Heart left ventricle (tissue), 16 donors: Measurements from ENCODE around the gene ANAPC2. TPM values are rescaled to one million over a fixed set of nuclear protein-coding genes. Genes with fewer than 3 reads are reported as not detected.
A peak's percentile ranks its signal among the peaks of the same experiment; 100 is the strongest.

Experiments
- ATAC-seq, 4 donors: fragments of 200-7000 bp; cut with Tn5 transposase; one replicate each; pipeline ENCODE4 v1.9.1; 2020 to 2022; ENCODE audit warnings: moderate library complexity in 4 of 4, mild to moderate bottlenecking in 3 of 4, moderate number of reproducible peaks in 1 of 4
- DNase-seq, 5 donors: peaks; one replicate each; pipeline ENCODE4 v3.0.0-alpha.2; 2020
- H3K27ac ChIP-seq, 12 donors: fragments of 200-600 bp; sonication (generic) in 4 of 12; one replicate each; pipeline versions ENCODE4 v1.5.0 to v1.8.0; 2016 to 2022; ENCODE audit warnings: mild to moderate bottlenecking in 2 of 12
- H3K27me3 ChIP-seq, 9 donors: fragments of 200-600 bp; sonication (generic) in 2 of 9; one replicate each; pipeline versions ENCODE4 v1.5.1 to v1.8.0; 2016 to 2022; ENCODE audit warnings: mild to moderate bottlenecking in 3 of 9
- H3K36me3 ChIP-seq, 9 donors: fragments of 200-600 bp; sonication (generic) in 2 of 9; one replicate each; pipeline versions ENCODE4 v1.5.0 to v1.8.0; 2018 to 2022; ENCODE audit warnings: mild to moderate bottlenecking in 2 of 9
- H3K4me1 ChIP-seq, 12 donors: fragments of 200-600 bp; sonication (generic) in 4 of 12; one replicate each; pipeline versions ENCODE4 v1.5.0 to v1.8.0; 2016 to 2022; ENCODE audit warnings: mild to moderate bottlenecking in 3 of 12
- H3K4me3 ChIP-seq, 12 donors: fragments of 200-600 bp; sonication (generic) in 4 of 12; one replicate each; pipeline versions ENCODE4 v1.5.0 to v1.8.0; 2017 to 2022; ENCODE audit warnings: mild to moderate bottlenecking in 9 of 12, moderate library complexity in 4 of 12
- H3K9me3 ChIP-seq, 12 donors: fragments of 200-600 bp; sonication (generic) in 4 of 12; one replicate each; pipeline versions ENCODE4 v1.5.0 to v1.8.0; 2016 to 2022; ENCODE audit warnings: mild to moderate bottlenecking in 1 of 12
- POLR2A ChIP-seq, 2 donors: fragments of 450-650 bp; IDR thresholded peaks; one replicate each; pipeline ENCODE4 v1.6.1; 2017; ENCODE audit warnings: antibody characterized with exemption in 2 of 2, mild to moderate bottlenecking in 2 of 2, moderate library complexity in 2 of 2
- WGBS, 4 donors: extraction: QIAGEN DNeasy Blood & Tissue Kit in 2 of 4; methylation state at CpG; one replicate each; pipeline versions ENCODE4 v1.1.5 to v1.1.7; 2013 to 2018; 5-methylcytosine and 5-hydroxymethylcytosine counted together
- intact Hi-C, 10 donors: fragments of 100-400 bp; cut with DNase I; formaldehyde crosslinking; loops; one replicate each; pipeline versions ENCODE4 v1.11.1 to v1.14.2; 2022
- polyA plus RNA-seq, 2 donors: library from polyadenylated mRNA; stranded (reverse); fragments of 200-250 nt; gene quantifications; one replicate each; pipeline ENCODE4 v1.2.3, GENCODE V29; 2013
- total RNA-seq, 9 donors: library from RNA; depleted of rRNA in 2 of 9; stranded (reverse); fragments of >200 nt in 2 of 9; fragmentation: NEBNext Ultra II Directional in 3 of 9; extraction: Animal tissue kit (Norgen Biotek cat#: 25700) in 3 of 9; gene quantifications; one replicate each; pipeline versions ENCODE4 v1.1.0 to v1.2.4, GENCODE V29; 2016 to 2023
- TF ChIP-seq, protein P1 (sequence below), 12 donors: fragments of 200-600 bp; sonication (generic) in 4 of 12; IDR thresholded peaks; one replicate each; pipeline versions ENCODE4 v1.5.0 to v1.8.0; 2018 to 2022; ENCODE audit warnings: antibody characterized with exemption in 12 of 12, mild to moderate bottlenecking in 5 of 12
- donor health status: ischemic (EF 13 %, LVEDD 7.1; RV severe dilation, severe dysfunction).
- donor health status: healthy with polysubstance abuse.
- donor health status: DM: no; HTN: yes; CAD: no.
- donor health status: DM: no; HTN: no; CAD: no.
- donor health status: ischemic (EF 25% LVEDD 6.9; RV normal size, moderate dysfunction).
- donor health status: ischemic (EF 25% LVEDD 5.7; RV mildly dilated, moderate dysfunction).
- donor health status: healthy.
- donor health status: DM: yes; HTN: yes; CAD: no.
- donor health status: ischemic (EF 35%, LVEDD 5.7; RV mildly dilated, moderate dysfunction).
- donor health status: nonischemic (EF 11% LVEDD 7.7; RV severe dilation, severe dysfunction).
- donor health status: DM: yes; HTN: yes; CAD: no.
- donor health status: PGD.
- donor health status: ischemic (EF 29% LVEDD 5.4; RV normal size, mild dysfunction).
- donor health status: nonischemic (EF 23%, LVEDD 6.1; RV moderate dilation, normal function).

The ANAPC2 gene
- total and polyA plus RNA-seq, 11 donors: 14.3 to 35.9 (median 28.9) TPM

DNA sequence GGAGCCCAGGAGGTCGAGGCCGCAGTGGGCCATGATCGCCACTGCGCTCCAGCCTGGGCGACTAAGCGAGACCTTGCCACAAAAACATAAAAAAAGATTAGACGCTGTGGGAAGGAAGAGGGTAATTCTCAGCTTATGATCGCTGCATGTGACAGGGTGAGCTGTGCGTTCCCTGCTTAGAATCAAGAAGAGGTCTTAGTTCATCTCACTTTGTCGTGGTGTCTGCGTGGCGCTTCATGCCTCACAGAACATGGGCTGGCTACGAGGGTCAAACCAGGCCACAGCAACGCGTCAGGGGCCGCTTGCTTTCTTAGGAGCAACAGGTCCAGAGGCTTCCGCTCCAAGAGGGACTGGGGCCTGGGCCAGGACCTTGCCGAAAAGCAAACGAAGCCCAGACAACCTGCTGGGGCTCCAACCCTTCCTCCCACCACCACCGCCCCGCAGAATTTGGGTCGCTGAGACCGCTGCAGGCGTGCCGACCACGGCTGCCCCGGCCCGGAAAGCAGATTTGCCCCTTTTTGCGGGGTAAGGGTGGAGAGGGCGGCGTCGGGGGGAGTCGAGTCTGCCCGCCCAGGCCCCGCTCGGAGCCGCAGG is 59.4 kb downstream of the ANAPC2 start:
- H3K4me1 ChIP-seq: peaks cover 0 to 39% (median 24%) of the 10 kb centered on the region in 12 donors
- H3K4me3 ChIP-seq: peak overlapping the region; percentile 52 to 89 (median 80)
- no peaks in the 10 kb centered on the region for H3K36me3 ChIP-seq
- intact Hi-C loops: loop anchor here in 5 of 10 donors (1.0 to 10.0 kb wide), 4 partner anchors 38 to 296 kb away; partner anchors contain the start of genes ANAPC2 (in 3 of the 5), SSNA1 (in 3 of the 5), EXD3 (in 1 of the 5) and NOXA1 (in 1 of the 5)
- TF ChIP-seq, protein P1, sequence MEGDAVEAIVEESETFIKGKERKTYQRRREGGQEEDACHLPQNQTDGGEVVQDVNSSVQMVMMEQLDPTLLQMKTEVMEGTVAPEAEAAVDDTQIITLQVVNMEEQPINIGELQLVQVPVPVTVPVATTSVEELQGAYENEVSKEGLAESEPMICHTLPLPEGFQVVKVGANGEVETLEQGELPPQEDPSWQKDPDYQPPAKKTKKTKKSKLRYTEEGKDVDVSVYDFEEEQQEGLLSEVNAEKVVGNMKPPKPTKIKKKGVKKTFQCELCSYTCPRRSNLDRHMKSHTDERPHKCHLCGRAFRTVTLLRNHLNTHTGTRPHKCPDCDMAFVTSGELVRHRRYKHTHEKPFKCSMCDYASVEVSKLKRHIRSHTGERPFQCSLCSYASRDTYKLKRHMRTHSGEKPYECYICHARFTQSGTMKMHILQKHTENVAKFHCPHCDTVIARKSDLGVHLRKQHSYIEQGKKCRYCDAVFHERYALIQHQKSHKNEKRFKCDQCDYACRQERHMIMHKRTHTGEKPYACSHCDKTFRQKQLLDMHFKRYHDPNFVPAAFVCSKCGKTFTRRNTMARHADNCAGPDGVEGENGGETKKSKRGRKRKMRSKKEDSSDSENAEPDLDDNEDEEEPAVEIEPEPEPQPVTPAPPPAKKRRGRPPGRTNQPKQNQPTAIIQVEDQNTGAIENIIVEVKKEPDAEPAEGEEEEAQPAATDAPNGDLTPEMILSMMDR (IDR thresholded peaks at IDR 0.05): no peak
- no peak for TF ChIP-seq POLR2A (IDR thresholded peaks at IDR 0.05)
- 25 to 59% (median 40%) methylated on average over 18 to 37 of the region's 37 CpGs for WGBS, 4 donors
- peak in 3 of 4 donors; percentile 5 to 25 (median 19) for ATAC-seq
- peaks cover 0 to 20% (median 5%) of the 10 kb centered on the region in 9 donors for H3K27me3 ChIP-seq
- peak overlapping the region in 11 of 12 donors; percentile 58 to 87 (median 72) for H3K27ac ChIP-seq
- H3K9me3 ChIP-seq: peaks cover 0 to 14% (median 0%) of the 10 kb centered on the region in 12 donors
- DNase-seq: peak in 1 of 5 donors; percentile 65

DNA sequence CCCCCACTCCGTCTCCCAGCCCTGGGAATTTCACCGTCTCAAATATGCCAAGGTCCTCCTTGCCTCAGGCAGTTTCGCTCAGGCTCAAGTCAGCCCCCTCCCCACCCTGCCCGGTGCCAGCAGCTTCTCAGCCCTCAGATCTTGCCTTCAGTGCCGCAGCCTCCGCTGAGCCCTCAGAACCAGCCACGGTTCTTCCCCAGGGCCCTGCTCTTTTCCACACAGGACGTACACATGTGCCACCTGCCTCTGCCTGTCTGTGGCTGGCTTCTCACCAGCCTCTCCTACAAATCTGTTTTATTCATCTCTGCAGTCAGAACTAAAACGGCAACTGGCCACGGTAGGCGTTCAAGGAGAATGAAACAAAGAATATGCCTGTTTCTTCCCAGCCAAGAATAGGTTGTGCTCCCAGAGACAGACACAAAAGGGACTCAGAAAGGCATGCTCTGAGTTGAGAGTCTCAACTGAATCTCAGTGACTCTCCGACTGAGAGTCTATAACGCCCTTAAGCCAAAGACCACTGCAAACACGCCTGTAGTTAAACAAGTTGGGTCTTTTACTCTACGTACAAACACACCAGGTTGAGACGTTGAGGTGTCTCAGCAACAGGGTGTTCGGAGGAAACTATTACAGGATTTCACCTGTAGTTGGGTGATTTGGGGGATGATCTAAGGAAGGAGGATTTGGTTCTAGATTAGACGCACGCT is 60.0 kb downstream of the ANAPC2 start:
- 70 to 75% (median 73%) methylated on average over 19 of the region's 19 CpGs for WGBS, 4 donors
- peaks cover 0 to 13% (median 5%) of the 10 kb centered on the region in 9 donors for H3K27me3 ChIP-seq
- intact Hi-C loops: loop anchor here in 4 of 10 donors (5.0 to 10.0 kb wide), 3 partner anchors 39 to 296 kb away; partner anchors contain the start of genes ANAPC2 (in 3 of the 4), SSNA1 (in 3 of the 4), EXD3 (in 1 of the 4) and NOXA1 (in 1 of the 4)
- H3K27ac ChIP-seq: peak overlapping the region in 4 of 12 donors; percentile 68 to 87 (median 75)
- H3K36me3 ChIP-seq: no peaks in the 10 kb centered on the region
- H3K4me1 ChIP-seq: peaks cover 0 to 39% (median 24%) of the 10 kb centered on the region in 12 donors
- H3K4me3 ChIP-seq: peak overlapping the region in 10 of 12 donors; percentile 71 to 89 (median 82)
- DNase-seq (no peak), ATAC-seq (no peak)
- H3K9me3 ChIP-seq: peaks cover 0 to 14% (median 0%) of the 10 kb centered on the region in 12 donors
- no peak for TF ChIP-seq POLR2A (IDR thresholded peaks at IDR 0.05)
- TF ChIP-seq, protein P1 (IDR thresholded peaks at IDR 0.05): no peak

DNA sequence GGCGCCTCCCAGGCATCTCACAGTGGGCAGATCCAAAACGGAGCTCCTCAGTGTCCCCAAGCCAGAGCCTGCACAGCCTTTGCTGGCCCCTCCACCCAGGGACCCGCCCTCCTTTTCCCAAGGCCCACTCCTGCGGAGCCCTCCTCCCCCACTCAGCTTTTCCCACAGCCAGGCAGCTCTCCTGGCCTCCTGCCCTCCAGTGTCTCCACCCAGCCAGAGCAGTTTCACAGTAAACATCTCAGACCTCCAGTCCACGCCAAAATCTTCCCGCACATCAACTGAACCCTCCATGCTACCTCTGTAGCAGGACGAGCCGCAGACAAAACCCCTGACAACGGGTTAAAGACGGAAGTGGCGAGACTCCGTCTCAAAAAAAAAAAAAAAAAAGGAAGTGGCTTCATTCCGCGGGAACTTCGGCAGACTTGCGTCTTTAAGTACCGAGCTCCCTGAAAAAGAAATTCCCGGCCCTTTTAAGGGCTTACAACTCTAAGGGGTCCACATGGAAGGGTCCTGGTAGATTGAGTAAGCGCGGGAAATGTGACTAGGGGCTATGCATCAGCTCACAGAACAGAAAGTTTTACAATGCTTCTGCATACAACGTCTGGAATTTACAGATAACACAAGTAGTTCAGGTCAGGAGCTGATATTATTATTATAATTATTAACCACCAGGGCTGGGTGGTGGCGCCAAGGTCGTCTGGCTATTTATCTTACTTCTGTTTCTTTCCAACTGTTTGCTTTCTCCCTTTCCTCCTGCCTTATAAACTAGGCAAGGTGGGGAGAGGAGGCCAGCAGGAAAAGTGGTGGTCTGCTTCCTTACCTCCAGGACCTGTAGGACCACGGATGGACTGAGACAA is 60.8 kb downstream of the ANAPC2 start:
- no peaks in the 10 kb centered on the region for H3K36me3 ChIP-seq
- ATAC-seq (no peak), DNase-seq (peak in 1 of 5 donors; percentile 23)
- H3K4me3 ChIP-seq: peak overlapping the region in 10 of 12 donors; percentile 27 to 89 (median 40)
- WGBS, 4 donors: 27 to 42% (median 31%) methylated on average over 24 of the region's 24 CpGs
- peaks cover 0 to 5% (median 1%) of the 10 kb centered on the region in 9 donors for H3K27me3 ChIP-seq
- intact Hi-C loops: loop anchor here in 4 of 10 donors (5.0 to 10.0 kb wide), 3 partner anchors 40 to 297 kb away; partner anchors contain the start of genes ANAPC2 (in 3 of the 4), SSNA1 (in 3 of the 4), EXD3 (in 1 of the 4) and NOXA1 (in 1 of the 4)
- H3K9me3 ChIP-seq: peaks cover 0 to 14% (median 0%) of the 10 kb centered on the region in 12 donors
- H3K4me1 ChIP-seq: peaks cover 0 to 39% (median 24%) of the 10 kb centered on the region in 12 donors
- TF ChIP-seq POLR2A (IDR thresholded peaks at IDR 0.05): no peak
- TF ChIP-seq, protein P1 (IDR thresholded peaks at IDR 0.05): no peak
- H3K27ac ChIP-seq: peak overlapping the region; percentile 14 to 78 (median 62)
